ENCODE data around the gene MED12L. TPM values are rescaled to one million over a fixed set of nuclear protein-coding genes. Genes with fewer than 3 reads are reported as not detected.

The MED12L gene
- total and polyA plus RNA-seq, 9 of the 15 experiments (the other 6 are each of a cell fraction or from before 2014, with no cell fraction given): not detected

GRCh38 chr3:151121016-151121415, 35.6 kb downstream of the MED12L start:
- in situ Hi-C loops (cut with MboI): no loop called here
- intact Hi-C loops (cut with micrococcal nuclease): no loop called here
- Histone ChIP-seq H3K27me3 (ENCODE audit: control insufficient read depth in 2 of 2, insufficient read depth in 2 of 2, low read length in 2 of 2) (peaks cover 0 to 4% of the 10 kb centered on the region in 2 experiments; a peak in 1 of 5 replicates), H3K9me1 (ENCODE audit: control insufficient read depth, insufficient read depth, low read length) (no peaks in the 10 kb centered on the region), H2AFZ (ENCODE audit: low read depth, low read length) (no peak overlapping the region), H3K27ac (ENCODE audit: extremely low read depth, low read depth, low read length) (no peak overlapping the region), H3K36me3 (ENCODE audit: control insufficient read depth, insufficient read depth, low read length) (no peaks in the 10 kb centered on the region), H3K9me3 (replicated peaks; ENCODE audit: control insufficient read depth, insufficient read depth, low read depth, low read length) (no peaks in the 10 kb centered on the region), H3K4me3 (no peak overlapping the region), H3K4me1 (replicated peaks in 1 of 2; ENCODE audit: control insufficient read depth in 2 of 2, insufficient read depth in 2 of 2, low read length in 2 of 2) (no peaks in the 10 kb centered on the region; a peak in 1 of 5 replicates), H3K4me2 (ENCODE audit: insufficient read depth, low read length) (no peak overlapping the region), H4K20me1 (replicated peaks; ENCODE audit: control insufficient read depth, insufficient read depth, low read length) (no peaks in the 10 kb centered on the region; the same call in 1 of the 2 replicates), H3K9ac (ENCODE audit: insufficient read depth in 1 of 2, low read depth in 2 of 2, low read length in 2 of 2) (no peak overlapping the region), H3K79me2 (ENCODE audit: control insufficient read depth, insufficient read depth, low read length) (no peaks in the 10 kb centered on the region)
- DNase-seq (ENCODE audit: extremely low read depth in 1 of 4, low spot score in 3 of 4): no peak
- POLR2A ChIA-PET: no interaction called here
- FAIRE-seq: no peak
- CTCF ChIA-PET (ENCODE audit: low intra/inter-chr PET ratio): no interaction called here
- WGBS (ENCODE audit: insufficient coverage, low coverage, missing lambda C conversion rate): 3% methylated on average over 2 of the region's 2 CpGs
- no peak for ATAC-seq
- TF ChIP-seq E4F1 (CRISPR knock-in tag; IDR thresholded peaks at IDR 0.05; ENCODE audit: borderline replicate concordance): no peak
- no TSS peak for BruUV-seq (replicated peaks)

DNA sequence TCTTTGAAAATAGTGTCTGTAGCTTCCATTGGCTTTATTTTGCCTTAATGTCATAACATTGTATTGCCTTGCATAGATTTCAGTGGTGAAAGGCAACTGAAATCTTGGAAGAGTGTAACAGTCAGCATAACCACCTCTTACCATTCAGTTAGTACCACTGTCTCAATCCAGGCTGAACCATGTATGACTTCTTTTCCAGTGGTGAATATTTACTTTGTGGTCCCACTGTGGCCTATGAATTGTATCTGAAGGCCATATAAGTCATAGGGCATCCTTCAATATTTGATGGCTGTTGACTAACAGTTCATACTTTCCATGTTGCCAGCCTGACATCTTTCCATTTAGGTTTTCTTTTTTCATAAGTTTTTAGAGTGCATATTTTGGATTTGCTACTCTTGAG, 38.4 kb downstream of the MED12L start:
- no peaks in the 10 kb centered on the region for H3K9me1 ChIP-seq (ENCODE audit: control insufficient read depth, insufficient read depth, low read length)
- H3K9me3 ChIP-seq (replicated peaks; ENCODE audit: control insufficient read depth, insufficient read depth, low read depth, low read length): no peaks in the 10 kb centered on the region
- H2AFZ ChIP-seq (ENCODE audit: low read depth, low read length): no peak overlapping the region
- ChIA-PET POLR2A (no interaction called here), CTCF (ENCODE audit: low intra/inter-chr PET ratio) (no interaction called here)
- intact Hi-C loops (cut with micrococcal nuclease) (no loop called here), in situ Hi-C loops (cut with MboI) (no loop called here)
- TF ChIP-seq NCOA4 (IDR thresholded peaks at IDR 0.05; ENCODE audit: partially characterized antibody): no peak
- TF ChIP-seq JUNB (CRISPR knock-in tag; conservative IDR thresholded peaks at IDR 0.05): no peak
- TF ChIP-seq PATZ1 (CRISPR knock-in tag; IDR thresholded peaks at IDR 0.05; ENCODE audit: borderline replicate concordance): no peak
- TF ChIP-seq KAT7 (CRISPR knock-in tag; IDR thresholded peaks at IDR 0.05; ENCODE audit: borderline replicate concordance): no peak
- TF ChIP-seq, protein P1, sequence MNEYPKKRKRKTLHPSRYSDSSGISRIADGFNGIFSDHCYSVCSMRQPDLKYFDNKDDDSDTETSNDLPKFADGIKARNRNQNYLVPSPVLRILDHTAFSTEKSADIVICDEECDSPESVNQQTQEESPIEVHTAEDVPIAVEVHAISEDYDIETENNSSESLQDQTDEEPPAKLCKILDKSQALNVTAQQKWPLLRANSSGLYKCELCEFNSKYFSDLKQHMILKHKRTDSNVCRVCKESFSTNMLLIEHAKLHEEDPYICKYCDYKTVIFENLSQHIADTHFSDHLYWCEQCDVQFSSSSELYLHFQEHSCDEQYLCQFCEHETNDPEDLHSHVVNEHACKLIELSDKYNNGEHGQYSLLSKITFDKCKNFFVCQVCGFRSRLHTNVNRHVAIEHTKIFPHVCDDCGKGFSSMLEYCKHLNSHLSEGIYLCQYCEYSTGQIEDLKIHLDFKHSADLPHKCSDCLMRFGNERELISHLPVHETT (CRISPR knock-in tag; conservative IDR thresholded peaks at IDR 0.05 in 1 of 2, IDR thresholded peaks at IDR 0.05 in 1 of 2): no peak
- FAIRE-seq: no peak
- H3K79me2 ChIP-seq (ENCODE audit: control insufficient read depth, insufficient read depth, low read length): no peaks in the 10 kb centered on the region
- H3K9ac ChIP-seq (ENCODE audit: insufficient read depth in 1 of 2, low read depth in 2 of 2, low read length in 2 of 2): no peak overlapping the region
- BruUV-seq (replicated peaks): no TSS peak
- no peak overlapping the region for H3K27ac ChIP-seq (ENCODE audit: extremely low read depth, low read depth, low read length)
- no peaks in the 10 kb centered on the region; a peak in 1 of 5 replicates for H3K4me1 ChIP-seq (replicated peaks in 1 of 2; ENCODE audit: control insufficient read depth in 2 of 2, insufficient read depth in 2 of 2, low read length in 2 of 2)
- no peak for DNase-seq (ENCODE audit: extremely low read depth in 1 of 4, low spot score in 3 of 4)
- ATAC-seq: no peak
- H3K27me3 ChIP-seq (ENCODE audit: control insufficient read depth in 2 of 2, insufficient read depth in 2 of 2, low read length in 2 of 2): no peaks in the 10 kb centered on the region; a peak in 2 of 5 replicates
- no peaks in the 10 kb centered on the region; the same call in 1 of the 2 replicates for H4K20me1 ChIP-seq (replicated peaks; ENCODE audit: control insufficient read depth, insufficient read depth, low read length)
- no peak overlapping the region for H3K4me2 ChIP-seq (ENCODE audit: insufficient read depth, low read length)
- H3K4me3 ChIP-seq: no peak overlapping the region
- H3K36me3 ChIP-seq (ENCODE audit: control insufficient read depth, insufficient read depth, low read length): no peaks in the 10 kb centered on the region

Data from K562 (cell line).